Fibroblast of villous mesenchyme (primary cell): Measurements from ENCODE around the gene MARK3. TPM values are rescaled to one million over a fixed set of nuclear protein-coding genes. Genes with fewer than 3 reads are reported as not detected.

Experiments used
- DNase-seq: peaks from one replicate; pipeline ENCODE4 v3.0.0-alpha.2; 2010; ENCODE audit warnings: low read depth
- H3K4me3 ChIP-seq: 2 replicates; pipeline ENCODE4 v1.5.1; 2011; ENCODE audit warnings: low read depth, mild to moderate bottlenecking, low read length
- CTCF ChIP-seq: IDR thresholded peaks from 2 replicates; pipeline ENCODE4 v1.5.1; 2012; ENCODE audit warnings: low read depth, mild to moderate bottlenecking, low read length; ENCODE audit not compliant: insufficient read depth
- total RNA-seq: library from RNA; depleted of rRNA; stranded (reverse); fragments of >200 nt; gene quantifications from 2 replicates; pipeline ENCODE4 v1.2.3, GENCODE V29; 2012

The MARK3 gene
- total RNA-seq, 1 donor = 108 TPM

GRCh38 chr14:103541709-103542604 is 156.7 kb downstream of the MARK3 start:
- no peak overlapping the region for H3K4me3 ChIP-seq
- DNase-seq = no peak
- TF ChIP-seq CTCF = no peak

- DNase-seq = no peak
- no peak for TF ChIP-seq CTCF
- no peak overlapping the region for H3K4me3 ChIP-seq
These were observed 157.4 kb downstream of the MARK3 start for GRCh38 chr14:103542605-103543088.

GRCh38 chr14:103543140-103543539 is 157.9 kb downstream of the MARK3 start:
- H3K4me3 ChIP-seq = no peak overlapping the region
- no peak for TF ChIP-seq CTCF
- DNase-seq = no peak

- no peak for DNase-seq
- no peak overlapping the region for H3K4me3 ChIP-seq
- no peak for TF ChIP-seq CTCF
These were observed 158.6 kb downstream of the MARK3 start for GRCh38 chr14:103543721-103544387.

- no peak for DNase-seq
- no peak overlapping the region for H3K4me3 ChIP-seq
- TF ChIP-seq CTCF = no peak
These were observed 159.4 kb downstream of the MARK3 start for GRCh38 chr14:103544388-103545218.

GRCh38 chr14:103545219-103545914 is 160.2 kb downstream of the MARK3 start:
- TF ChIP-seq CTCF = no peak
- no peak overlapping the region for H3K4me3 ChIP-seq
- DNase-seq = no peak
